Right renal pelvis (tissue), 4 donors: ENCODE results near the gene LAGE3. TPM values are rescaled to one million over a fixed set of nuclear protein-coding genes. Genes with fewer than 3 reads are reported as not detected.
A peak's percentile ranks its signal among the peaks of the same experiment; 100 is the strongest.

Experiments
- DNase-seq, 4 donors: peaks; one replicate each; pipeline ENCODE4 v3.0.0-alpha.2; 2013; ENCODE audit warnings: low read depth in 4 of 4, low spot score in 3 of 4, missing footprints in 1 of 4
- polyA plus RNA-seq, 4 donors: library from polyadenylated mRNA; unstranded; fragments of 120-200 nt; gene quantifications; one replicate each; pipeline ENCODE4 v1.2.1, GENCODE V29; 2013; ENCODE audit not compliant: insufficient read length in 4 of 4

LAGE3 gene, protein sequence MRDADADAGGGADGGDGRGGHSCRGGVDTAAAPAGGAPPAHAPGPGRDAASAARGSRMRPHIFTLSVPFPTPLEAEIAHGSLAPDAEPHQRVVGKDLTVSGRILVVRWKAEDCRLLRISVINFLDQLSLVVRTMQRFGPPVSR
- 10 to 100 TPM; 10.7 to 20.1 (median 12.4) TPM for polyA plus RNA-seq

DNA sequence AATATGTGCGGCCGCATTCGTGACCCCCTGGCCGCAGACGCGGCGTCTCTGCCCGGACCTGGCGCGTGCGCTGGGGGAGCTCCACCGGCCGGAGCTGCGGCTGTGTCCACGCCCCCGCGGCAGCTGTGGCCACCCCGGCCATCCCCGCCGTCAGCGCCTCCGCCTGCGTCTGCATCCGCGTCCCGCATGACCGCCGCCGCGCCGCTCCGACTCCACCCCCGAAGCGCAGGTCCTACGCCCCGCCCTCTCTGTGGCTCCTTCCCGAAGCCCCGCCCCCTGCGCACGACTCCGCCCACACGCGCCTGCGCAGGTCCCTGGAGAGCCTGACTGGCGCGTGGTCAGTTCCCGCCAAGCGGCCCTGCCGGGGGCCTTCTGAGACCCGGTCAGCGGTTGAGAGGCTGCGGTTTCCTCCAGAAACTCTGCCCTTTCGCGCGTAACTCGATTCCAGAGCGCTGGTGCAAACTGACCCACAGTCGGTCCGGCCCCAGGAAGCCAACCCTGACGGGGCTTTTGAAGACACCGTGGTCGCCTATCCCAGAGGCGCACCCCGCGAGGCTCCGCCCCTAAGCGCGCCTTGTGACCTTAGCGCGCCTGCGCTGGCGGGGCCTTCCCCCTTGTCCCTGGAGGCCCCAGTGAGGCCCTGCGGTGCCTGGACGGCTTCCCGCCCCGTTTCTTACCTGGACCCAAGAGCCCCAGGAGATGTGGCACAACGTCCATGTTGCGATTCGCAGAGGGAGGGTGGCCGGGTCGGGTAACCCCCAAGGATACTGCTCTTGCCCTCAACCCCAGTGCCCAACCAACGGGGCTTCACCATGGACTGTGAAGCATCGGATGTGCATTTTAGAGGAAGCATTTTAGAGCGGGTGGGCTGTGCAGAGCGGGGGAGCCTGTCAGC lies at the start of gene LAGE3:
Gene LAGE3 (minus strand): TSS at position 554 of the 895 bp plus-strand sequence. CDS start 366 bp downstream, at position 188.
- DNase-seq: peak; percentile 71 to 74 (median 72)

DNA sequence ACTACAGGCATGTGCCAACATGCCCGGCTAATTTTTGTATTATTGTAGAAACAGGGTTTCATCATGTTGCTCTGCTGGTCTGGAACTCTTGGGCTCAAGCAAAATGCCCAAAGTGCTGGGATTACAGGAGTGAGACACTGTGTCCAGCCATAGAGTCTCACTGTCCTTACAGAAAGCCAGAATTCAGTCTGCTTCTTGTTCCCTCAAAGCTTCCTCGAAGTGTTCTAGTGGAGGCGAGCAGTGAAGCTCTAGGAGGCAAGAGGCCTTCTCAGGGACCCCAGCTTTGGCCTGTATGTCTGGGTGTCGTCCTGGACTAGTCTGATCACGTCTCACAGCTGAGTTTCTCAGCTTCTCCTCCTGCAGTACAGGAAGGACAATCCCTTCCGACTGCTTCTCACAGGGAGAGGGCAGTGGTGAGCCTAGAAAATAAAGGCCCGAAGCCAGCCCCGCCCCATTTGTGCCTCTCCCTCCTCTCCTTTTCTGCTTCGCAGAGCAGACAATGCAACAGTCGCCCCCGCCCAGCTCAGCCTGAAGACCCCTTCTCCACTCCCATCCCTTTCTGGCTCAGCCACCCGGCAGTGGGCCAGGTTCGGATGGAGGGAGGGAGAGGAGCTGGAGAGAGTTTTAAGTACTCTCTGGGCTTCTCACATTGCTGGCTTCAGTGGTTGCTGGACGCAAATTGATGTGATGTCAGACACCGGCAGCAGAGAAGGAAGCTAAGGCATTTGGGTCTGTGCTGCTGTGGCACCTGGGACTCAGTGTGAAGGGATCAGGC lies 48.0 kb upstream of the LAGE3 start:
- DNase-seq: peak in 2 of 4 donors; percentile 59 to 63

DNA sequence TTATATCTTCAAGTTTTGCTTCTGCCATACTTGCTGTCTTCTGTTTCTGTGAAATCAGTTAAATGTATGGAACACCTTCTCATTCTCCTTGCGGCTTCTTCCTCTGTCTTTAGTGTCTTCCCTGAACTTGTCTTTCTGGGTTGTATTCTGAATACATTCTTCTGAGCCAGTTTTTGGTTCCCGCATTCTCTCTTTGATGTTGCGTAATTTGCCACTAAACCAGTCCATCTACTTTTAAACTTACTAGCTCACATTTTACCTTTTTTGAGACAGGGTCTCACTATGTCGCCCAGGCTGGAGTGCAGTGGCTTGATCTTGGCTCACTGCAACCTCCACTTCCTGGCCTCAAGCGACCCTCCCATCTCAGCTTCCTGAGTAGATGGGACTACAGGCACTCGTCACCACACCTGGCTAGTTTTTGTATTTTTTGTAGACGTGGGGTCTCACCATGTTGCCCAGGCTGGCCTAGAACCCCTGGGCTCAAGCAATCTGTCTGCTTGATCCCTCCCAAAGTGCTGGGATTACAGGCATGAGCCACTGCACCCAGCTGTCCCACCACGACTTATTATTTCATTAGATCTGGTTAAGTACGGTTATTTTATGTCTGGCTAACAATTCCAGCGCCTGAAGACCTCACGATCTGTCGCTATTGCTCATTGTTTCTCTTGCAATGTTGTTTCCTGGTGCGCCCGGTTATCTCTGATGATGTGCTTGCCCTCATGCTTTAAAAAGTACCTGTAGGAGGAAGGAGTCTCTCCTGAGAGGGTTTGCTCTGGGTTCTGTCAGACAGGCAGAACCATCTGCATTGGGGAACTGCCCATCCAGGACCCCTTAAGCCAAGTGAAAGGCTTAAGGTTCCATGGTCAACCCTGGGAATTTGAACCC lies 46.8 kb upstream of the LAGE3 start:
- DNase-seq: no peak

- DNase-seq: no peak
Observed at GRCh38 chrX:154519389-154519788, 40.3 kb upstream of the LAGE3 start.

GRCh38 chrX:154517101-154517781 lies 38.2 kb upstream of the LAGE3 start:
- no peak for DNase-seq

DNA sequence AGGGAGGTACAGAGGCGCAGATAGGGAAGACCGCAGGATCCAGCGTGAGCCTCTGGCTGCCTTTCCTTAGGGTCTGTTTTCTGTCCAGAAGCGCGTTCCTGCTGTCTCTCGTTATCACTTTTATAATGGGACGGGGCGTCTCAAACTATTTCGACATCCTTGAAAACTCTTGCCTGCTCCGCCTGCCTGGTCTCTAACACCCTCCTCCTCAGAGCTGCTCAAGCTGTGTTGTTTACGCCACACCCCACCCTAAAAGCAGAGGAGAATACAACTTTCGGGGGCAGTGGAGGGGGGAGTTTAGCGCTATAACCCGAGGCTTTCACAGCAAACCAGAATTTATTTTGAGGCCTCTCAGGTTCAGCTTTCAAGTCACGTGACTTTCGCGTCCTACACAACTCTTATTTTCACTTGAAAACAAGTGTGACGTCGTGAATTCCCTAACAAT lies 37.6 kb upstream of the LAGE3 start:
- DNase-seq: peak in 2 of 4 donors; percentile 47 to 55

- peak; percentile 67 to 83 (median 70) for DNase-seq
Observed at GRCh38 chrX:154515966-154516655, 37.0 kb upstream of the LAGE3 start, which contains the start of gene FAM3A. FAM3A (minus strand) TSS chrX:154516232; CDS start chrX:154515772, 460 bp downstream.

DNA sequence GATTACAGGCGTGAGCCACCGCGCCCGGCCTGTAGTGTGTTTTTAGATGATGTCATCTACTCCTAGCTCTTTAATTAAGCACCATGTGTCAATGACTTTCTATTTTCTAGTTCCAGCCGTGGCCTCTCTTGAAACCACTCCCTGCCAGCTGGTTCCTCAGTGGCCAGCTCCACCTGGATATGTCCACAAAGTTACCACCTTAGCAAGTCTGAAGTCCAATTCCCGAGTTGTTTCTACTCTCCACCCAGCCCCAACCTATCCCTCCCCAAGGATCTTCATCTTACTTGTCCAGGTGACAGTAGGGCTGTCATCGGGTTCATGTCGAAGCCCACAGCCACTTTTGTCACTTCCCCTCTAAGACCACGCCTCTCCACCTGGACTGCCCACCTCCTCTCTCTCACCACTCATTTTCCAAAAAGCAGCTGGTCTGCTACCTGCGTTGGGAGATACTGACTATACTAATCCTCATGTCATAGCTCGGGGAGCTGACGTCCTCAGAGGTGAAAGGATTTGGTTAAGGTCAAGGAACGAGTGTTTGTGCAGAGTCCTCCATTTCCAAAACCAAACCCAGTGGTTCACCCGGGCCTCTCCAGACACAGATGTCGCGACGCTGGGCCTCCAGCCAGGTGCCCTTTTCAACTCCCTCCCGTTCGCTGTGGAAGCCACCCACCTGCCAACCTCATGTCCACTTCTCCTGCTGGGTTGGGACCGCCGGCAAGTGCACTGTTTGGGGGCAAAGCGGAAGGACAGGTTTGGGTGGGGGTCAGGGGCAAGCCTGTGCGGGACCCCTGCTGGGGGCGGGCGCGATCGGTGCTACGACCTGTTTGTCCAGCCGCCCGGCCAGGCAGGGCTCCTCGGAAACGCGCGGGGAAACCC lies 36.2 kb upstream of the LAGE3 start:
- no peak for DNase-seq

DNA sequence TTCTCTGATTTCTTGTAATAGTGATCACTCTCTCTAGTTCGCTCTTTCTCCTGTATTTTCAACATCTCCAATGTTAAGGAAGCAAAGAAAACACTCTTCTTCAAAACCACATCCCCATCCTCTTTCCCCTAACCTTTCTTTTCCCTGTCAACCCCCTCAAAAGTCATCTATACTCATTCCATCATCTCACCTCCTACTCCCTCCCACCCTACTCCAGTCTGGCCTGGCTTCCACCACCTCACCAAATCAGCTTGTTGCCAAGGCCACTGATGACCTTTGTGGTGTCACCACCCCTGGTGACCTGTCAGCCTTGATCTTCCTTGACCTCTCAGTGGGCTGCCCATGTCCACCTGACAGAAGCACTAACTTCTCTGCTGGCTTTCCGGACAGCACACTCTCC lies 34.6 kb upstream of the LAGE3 start:
- DNase-seq: no peak

DNA sequence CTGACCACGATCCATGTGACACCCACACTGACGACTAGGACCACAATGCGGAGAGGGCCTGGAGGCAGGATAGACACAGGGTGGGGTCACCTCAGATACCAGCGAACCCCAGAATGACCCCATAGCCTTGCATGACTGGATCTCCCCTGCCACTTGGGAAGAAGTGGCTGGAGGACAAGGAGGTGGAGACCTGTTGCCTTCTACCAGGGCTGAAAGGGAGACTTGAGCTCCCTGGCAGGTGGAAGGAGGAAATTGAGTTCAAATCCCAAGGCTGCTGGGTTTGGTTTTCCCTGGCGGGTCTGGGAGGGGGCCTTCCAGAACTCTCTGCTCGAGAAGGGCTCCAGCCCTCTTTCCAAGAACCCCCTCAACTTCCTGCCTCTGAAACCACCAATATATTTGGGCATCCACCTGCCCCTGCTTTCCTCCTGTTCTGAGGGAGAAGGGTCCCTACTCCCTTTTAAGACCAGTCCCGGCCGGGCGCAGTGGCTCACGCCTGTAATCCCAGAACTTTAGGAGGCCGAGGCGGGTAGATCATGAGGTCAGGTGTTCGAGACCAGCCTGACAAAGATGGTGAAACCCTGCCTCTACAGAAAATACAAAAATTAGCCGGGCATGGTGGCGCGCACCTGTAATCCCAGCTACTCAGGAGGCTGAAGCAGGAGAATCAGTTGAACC lies 33.9 kb upstream of the LAGE3 start:
- DNase-seq: no peak

DNA sequence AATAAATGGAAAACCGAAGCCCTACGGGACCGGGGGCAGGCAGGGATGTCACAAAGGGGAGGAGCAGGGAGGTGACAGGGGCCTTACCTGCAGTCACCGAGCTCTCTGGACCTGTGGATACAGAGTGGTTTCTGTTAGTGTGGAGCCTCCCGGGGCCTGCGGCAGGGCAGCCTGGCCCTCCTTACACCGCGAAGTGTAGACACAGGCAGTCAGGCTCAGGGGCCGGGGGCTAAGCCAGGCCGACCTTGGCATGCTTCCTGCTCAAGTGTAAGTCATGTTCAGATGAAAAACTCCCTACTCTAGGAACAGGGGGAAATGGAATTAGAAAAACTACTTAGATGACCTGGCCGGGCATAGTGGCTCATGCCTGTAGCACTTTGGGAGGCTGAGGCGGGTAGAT lies 32.7 kb upstream of the LAGE3 start:
- no peak for DNase-seq

DNA sequence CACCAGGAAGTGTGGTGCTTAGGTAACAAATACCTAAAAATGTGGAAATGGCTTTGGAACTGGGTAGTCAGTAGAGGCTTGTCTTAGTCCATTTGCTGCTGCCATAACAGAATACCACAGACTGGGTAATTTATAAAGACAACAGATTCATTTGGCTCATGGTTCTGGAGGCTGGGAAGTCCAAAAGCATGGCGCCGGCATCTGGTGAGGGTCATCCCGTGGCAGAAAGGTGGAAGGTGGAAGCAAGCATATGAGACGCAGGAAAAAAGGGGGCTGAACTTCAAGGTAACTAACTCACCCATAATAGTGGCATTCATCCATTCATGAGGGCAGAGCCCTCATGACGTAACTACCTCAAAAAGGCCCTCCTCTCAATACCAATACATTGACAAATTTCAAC lies 30.4 kb upstream of the LAGE3 start:
- DNase-seq: no peak

DNA sequence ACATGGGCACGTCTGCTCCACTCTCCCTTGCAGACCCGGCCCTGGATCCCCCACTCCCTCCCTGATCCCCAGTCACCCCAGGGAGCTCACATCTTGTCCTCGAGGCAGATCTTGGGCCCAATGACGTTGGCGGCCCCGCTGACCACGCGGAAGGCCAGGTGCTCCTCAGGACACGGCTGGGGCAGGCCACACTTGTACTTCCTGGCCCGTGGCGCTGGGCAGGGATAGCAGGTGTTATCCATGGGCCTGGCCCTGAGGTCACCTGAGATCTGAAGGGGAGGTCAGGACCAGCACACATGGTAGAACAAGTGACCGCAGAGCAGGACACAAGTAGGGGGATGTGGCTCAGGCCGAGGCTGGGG lies 29.3 kb upstream of the LAGE3 start:
- DNase-seq: no peak

DNA sequence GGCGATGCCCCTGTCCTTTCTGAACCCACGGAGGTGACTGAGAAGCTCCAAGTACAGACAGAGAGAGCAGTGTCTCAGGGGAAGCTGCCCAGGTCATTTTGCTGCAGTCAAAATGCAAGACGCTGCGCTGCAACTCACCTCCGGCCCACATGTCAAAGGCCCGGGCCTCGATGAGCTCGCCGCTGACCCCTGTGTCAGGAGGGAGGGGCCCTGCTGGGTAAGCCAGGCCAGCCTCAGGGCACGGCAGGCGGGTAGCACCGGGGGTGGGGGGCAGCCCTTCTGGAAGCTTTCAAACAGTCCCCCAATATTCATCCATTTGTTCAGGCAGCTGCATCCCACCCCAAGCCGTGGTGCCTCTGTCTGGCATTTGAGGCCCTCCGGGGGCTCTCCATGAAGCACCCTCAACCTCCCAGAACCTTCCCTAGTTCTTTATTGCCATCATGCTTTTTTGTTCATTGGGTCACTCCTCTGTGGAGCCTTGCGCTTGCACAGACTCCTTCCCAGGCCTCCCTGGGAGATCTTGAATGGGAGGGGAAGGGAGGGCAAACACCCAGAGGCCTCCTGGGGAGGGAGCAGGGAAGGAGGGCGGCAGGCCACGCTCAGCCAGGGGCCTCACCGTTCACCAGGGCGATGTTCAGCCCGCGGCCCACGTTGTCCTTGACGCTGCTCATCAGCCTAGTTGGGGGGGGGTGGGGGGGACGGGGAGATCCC lies 28.7 kb upstream of the LAGE3 start:
- DNase-seq: no peak

- no peak for DNase-seq
Observed at GRCh38 chrX:154506483-154507332, 27.6 kb upstream of the LAGE3 start.

DNA sequence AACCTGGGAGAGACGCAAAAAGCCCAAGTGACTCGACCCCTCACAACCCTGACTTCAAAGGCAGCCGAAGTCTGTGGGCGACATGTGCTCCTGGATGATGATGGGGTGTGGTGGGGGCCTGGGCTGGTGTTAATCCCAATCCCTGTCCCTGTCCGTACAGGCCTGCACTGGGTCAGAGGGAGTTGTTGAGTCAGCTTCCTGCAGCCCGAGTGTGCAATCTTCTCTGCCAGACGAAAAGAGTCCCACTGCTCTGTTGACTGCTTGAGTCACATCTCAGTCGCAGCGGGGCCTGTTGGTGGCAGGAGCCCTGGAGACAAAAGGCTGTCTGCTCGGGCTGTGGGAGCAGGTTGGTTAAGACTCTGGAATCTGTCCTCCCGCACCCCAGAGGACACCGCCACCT lies 26.7 kb upstream of the LAGE3 start:
- no peak for DNase-seq
